ENCODE results near the gene SHD.

- TF ChIP-seq CTCF (IDR thresholded peaks at IDR 0.05), result no peak
- TF ChIP-seq POLR2A (IDR thresholded peaks at IDR 0.05), result no peak
Observed at GRCh38 chr19:4334929-4335570, 56.0 kb downstream of the SHD start.
